H1 (cell line): Measurements from ENCODE around the gene LRRC23. TPM values are rescaled to one million over a fixed set of nuclear protein-coding genes. Genes with fewer than 3 reads are reported as not detected.

ENCODE experiments used
- CTCF ChIA-PET: fragments of 300-600 bp; sonication (Branson Sonifier 250); formaldehyde crosslinking; loops from one replicate; lab custom pipeline; 2021; ENCODE audit not compliant: partially characterized antibody; lab: Charles Lee
- POLR2A ChIA-PET: fragments of 300-600 bp; sonication (Branson Sonifier 250); formaldehyde crosslinking; loops from one replicate; lab custom pipeline; 2021; ENCODE audit warnings: inconsistent platforms; ENCODE audit not compliant: partially characterized antibody; lab: Charles Lee
- DNase-seq, 2 experiments: peaks; one replicate each; pipeline versions ENCODE4 v3.0.0 to v3.0.0-alpha.2; 2010 to 2022; ENCODE audit warnings: low spot score in 2 of 2, low read depth in 1 of 2, mixed read lengths in 1 of 2
- FAIRE-seq: peaks from 2 replicates; lab custom pipeline; 2011; peaks lifted over from hg19 to GRCh38; lab: Jason Lieb, UNC
- H2AFZ ChIP-seq: 2 replicates; pipeline ENCODE4 v1.8.1; 2012; ENCODE audit warnings: low read length, inconsistent platforms
- H2AK5ac ChIP-seq: 2 replicates; pipeline ENCODE4 v1.6.1; 2013; ENCODE audit warnings: low read depth, low read length
- H2BK120ac ChIP-seq: replicated peaks from 2 replicates; pipeline ENCODE3; 2013; ENCODE audit warnings: low read depth, low read length, inconsistent platforms
- H2BK12ac ChIP-seq: 2 replicates; pipeline ENCODE4 v1.6.1; 2013; ENCODE audit warnings: low read depth, low read length
- H2BK15ac ChIP-seq: 2 replicates; pipeline ENCODE4 v1.6.1; 2013; ENCODE audit warnings: low read length
- H2BK20ac ChIP-seq: 2 replicates; pipeline ENCODE4 v1.6.1; 2013; ENCODE audit warnings: low read length
- H2BK5ac ChIP-seq: 2 replicates; pipeline ENCODE4 v1.6.1; 2013; ENCODE audit warnings: low read depth, low read length
- H3K14ac ChIP-seq: 2 replicates; pipeline ENCODE4 v1.6.1; 2013; ENCODE audit warnings: inconsistent platforms; ENCODE audit not compliant: insufficient read length
- H3K18ac ChIP-seq: 2 replicates; pipeline ENCODE4 v1.6.1; 2013; ENCODE audit warnings: low read length; ENCODE audit errors: extremely low read depth
- H3K23ac ChIP-seq: 2 replicates; pipeline ENCODE4 v1.6.1; 2013; ENCODE audit warnings: inconsistent platforms; ENCODE audit not compliant: insufficient read length
- H3K23me2 ChIP-seq: 2 replicates; pipeline ENCODE4 v1.6.1; 2013; ENCODE audit warnings: low read depth, low read length
- H3K27ac ChIP-seq: 2 replicates; pipeline ENCODE4 v1.6.1; 2011; ENCODE audit warnings: low read depth, low read length, inconsistent platforms
- H3K27me3 ChIP-seq, 4 experiments: replicated peaks in 1 of 4; 1 replicate in 1 of 4; 2 replicates in 3 of 4; pipeline versions ENCODE4 v1.6.1 to v1.8.1; 2011 to 2013; ENCODE audit warnings: low read length in 3 of 4, mild to moderate bottlenecking in 3 of 4, inconsistent platforms in 2 of 4, mixed read lengths in 2 of 4, moderate library complexity in 1 of 4; ENCODE audit not compliant: control insufficient read depth in 3 of 4, insufficient read depth in 3 of 4; ENCODE audit errors: extremely low read depth in 1 of 4
- H3K36me3 ChIP-seq, 4 experiments: 2 replicates each; pipeline versions ENCODE4 v1.6.1 to v1.8.1; 2011 to 2013; ENCODE audit warnings: mild to moderate bottlenecking in 4 of 4, low read length in 3 of 4, moderate library complexity in 2 of 4, control low read depth in 1 of 4, inconsistent platforms in 1 of 4; ENCODE audit not compliant: insufficient read depth in 4 of 4, control insufficient read depth in 2 of 4
- H3K4ac ChIP-seq: replicated peaks from 2 replicates; pipeline ENCODE3; 2013; ENCODE audit warnings: low read length, low read depth, mixed read lengths, inconsistent platforms; ENCODE audit not compliant: insufficient read length
- H3K4me1 ChIP-seq, 4 experiments: replicated peaks in 1 of 4; 1 replicate in 1 of 4; 2 replicates in 3 of 4; pipeline versions ENCODE4 v1.6.1 to v1.8.1; 2011 to 2013; ENCODE audit warnings: low read length in 3 of 4, inconsistent platforms in 2 of 4, mixed read lengths in 1 of 4; ENCODE audit not compliant: insufficient read depth in 4 of 4, control insufficient read depth in 3 of 4
- H3K4me2 ChIP-seq, 2 experiments: 2 replicates each; pipeline versions ENCODE4 v1.6.1 to v1.8.1; 2011 to 2013; ENCODE audit warnings: low read depth in 2 of 2, low read length in 2 of 2, control low read depth in 1 of 2, inconsistent platforms in 1 of 2, mild to moderate bottlenecking in 1 of 2; ENCODE audit not compliant: insufficient read depth in 1 of 2
- H3K4me3 ChIP-seq, 4 experiments: fragments of 200-600, 300-600 bp in 1 of 4; sonication (generic), shearing (Covaris generic), sonication (Bioruptor Twin) in 1 of 4; 2 replicates each; pipeline versions ENCODE4 v1.5.1 to v1.8.1; 2011 to 2016; ENCODE audit warnings: low read length in 4 of 4, low read depth in 3 of 4, control low read depth in 2 of 4, inconsistent platforms in 2 of 4, mild to moderate bottlenecking in 2 of 4, mixed read lengths in 1 of 4, moderate library complexity in 1 of 4; ENCODE audit not compliant: insufficient read depth in 2 of 4; ENCODE audit errors: extremely low read depth in 1 of 4
- H3K56ac ChIP-seq: replicated peaks from 2 replicates; pipeline ENCODE3; 2013; ENCODE audit warnings: low read depth, mild to moderate bottlenecking, mixed read lengths, low read length, inconsistent platforms; ENCODE audit not compliant: insufficient read length
- H3K79me1 ChIP-seq: 2 replicates; pipeline ENCODE4 v1.6.1; 2013; ENCODE audit warnings: low read depth, low read length, control low read depth
- H3K79me2 ChIP-seq, 2 experiments: 2 replicates each; pipeline versions ENCODE4 v1.6.1 to v1.8.1; 2012 to 2013; ENCODE audit warnings: low read length in 2 of 2, mild to moderate bottlenecking in 2 of 2, inconsistent platforms in 1 of 2; ENCODE audit not compliant: insufficient read depth in 2 of 2, control insufficient read depth in 1 of 2
- H3K9ac ChIP-seq, 4 experiments: replicated peaks in 1 of 4; 1 replicate in 1 of 4; 2 replicates in 3 of 4; pipeline versions ENCODE4 v1.6.1 to v1.8.1; 2011 to 2013; ENCODE audit warnings: low read depth in 3 of 4, low read length in 3 of 4, control low read depth in 2 of 4, mild to moderate bottlenecking in 2 of 4, moderate library complexity in 2 of 4, inconsistent platforms in 1 of 4; ENCODE audit errors: extremely low read depth in 1 of 4
- H3K9me3 ChIP-seq, 2 experiments: 2 replicates each; pipeline versions ENCODE4 v1.6.1 to v1.8.1; 2012 to 2013; ENCODE audit warnings: mild to moderate bottlenecking in 2 of 2, moderate library complexity in 2 of 2, control low read depth in 1 of 2, inconsistent platforms in 1 of 2, low read depth in 1 of 2, low read length in 1 of 2, mixed read lengths in 1 of 2; ENCODE audit not compliant: insufficient read depth in 2 of 2
- H4K20me1 ChIP-seq, 2 experiments: replicated peaks in 1 of 2; 2 replicates each; pipeline versions ENCODE3 to v1.8.1; 2011 to 2013; ENCODE audit warnings: inconsistent platforms in 2 of 2, low read length in 2 of 2, mild to moderate bottlenecking in 1 of 2; ENCODE audit not compliant: insufficient read depth in 2 of 2, control insufficient read depth in 1 of 2
- H4K5ac ChIP-seq: 2 replicates; pipeline ENCODE4 v1.6.1; 2013; ENCODE audit warnings: low read length, low read depth, mixed read lengths, inconsistent platforms; ENCODE audit not compliant: insufficient read length
- H4K8ac ChIP-seq: 2 replicates; pipeline ENCODE4 v1.8.0; 2013; ENCODE audit warnings: mild to moderate bottlenecking, moderate library complexity, low read length, inconsistent platforms; ENCODE audit not compliant: insufficient read depth; ENCODE audit errors: extremely low read depth
- H4K91ac ChIP-seq: replicated peaks from 2 replicates; pipeline ENCODE3; 2013; ENCODE audit warnings: low read length, mixed read lengths, inconsistent platforms; ENCODE audit not compliant: insufficient read length
- EGR1 ChIP-seq: IDR thresholded peaks from 2 replicates; pipeline ENCODE4 v1.6.1; 2011; ENCODE audit warnings: low read depth, low read length, borderline replicate concordance
- FOSL1 ChIP-seq: IDR thresholded peaks from 2 replicates; pipeline ENCODE4 v1.6.1; 2011; ENCODE audit warnings: mild to moderate bottlenecking, low read depth, low read length, moderate library complexity; ENCODE audit not compliant: insufficient read depth
- HDAC2 ChIP-seq, 2 experiments: fragments of 300-600 bp in 1 of 2; sonication (generic) in 1 of 2; IDR thresholded peaks; 2 replicates each; pipeline ENCODE4 v1.6.1; 2011 to 2012; ENCODE audit warnings: low read depth in 2 of 2, low read length in 2 of 2, mild to moderate bottlenecking in 2 of 2, moderate library complexity in 2 of 2, borderline replicate concordance in 1 of 2, inconsistent platforms in 1 of 2
- JUND ChIP-seq: IDR thresholded peaks from 2 replicates; pipeline ENCODE4 v1.6.1; 2011; ENCODE audit warnings: mild to moderate bottlenecking, improper control_type of control experiment, low read length
- PHF8 ChIP-seq: fragments of 200-600 bp; sonication (generic); conservative IDR thresholded peaks from 2 replicates; pipeline ENCODE4 v1.7.1; 2012; ENCODE audit warnings: low read depth, mild to moderate bottlenecking, inconsistent platforms, low read length, moderate library complexity
- SAP30 ChIP-seq: fragments of 300-600 bp; sonication (generic); IDR thresholded peaks from 2 replicates; pipeline ENCODE4 v1.7.1; 2012; ENCODE audit warnings: low read length, moderate library complexity, mild to moderate bottlenecking, inconsistent platforms; ENCODE audit not compliant: insufficient read depth, insufficient replicate concordance
- SIRT6 ChIP-seq: IDR thresholded peaks from one replicate; pipeline ENCODE4 v1.7.1; 2012; ENCODE audit warnings: low read length, inconsistent platforms
- TEAD4 ChIP-seq: IDR thresholded peaks from 2 replicates; pipeline ENCODE4 v1.6.1; 2012; ENCODE audit warnings: low read depth, low read length, inconsistent platforms, mixed read lengths
- ZNF274 ChIP-seq: IDR thresholded peaks from 2 replicates; pipeline ENCODE4 v1.7.0; 2012; ENCODE audit warnings: low read length, borderline replicate concordance; ENCODE audit errors: extremely low read depth
- WGBS, 2 experiments: shearing (Covaris generic) in 1 of 2; methylation state at CpG; one replicate each; pipeline versions ENCODE4 v1.1.6 to v1.1.7; 2013 to 2015; ENCODE audit warnings: low lambda C conversion rate in 2 of 2, mixed read lengths in 2 of 2, inconsistent platforms in 1 of 2, low coverage in 1 of 2, missing lambda C conversion rate in 1 of 2; ENCODE audit not compliant: insufficient replicate concordance in 2 of 2, insufficient coverage in 1 of 2, insufficient read length in 1 of 2; ENCODE audit errors: extremely low coverage in 1 of 2, missing lambda C conversion rate in 1 of 2; 5-methylcytosine and 5-hydroxymethylcytosine counted together
- polyA plus RNA-seq, 7 experiments: library from polyadenylated mRNA; depleted of rRNA in 3 of 7; stranded (reverse) in 5 of 7; unstranded in 2 of 7; fragments of >200 nt in 5 of 7; fragments of 200-250 nt in 2 of 7; gene quantifications; 1 replicate in 5 of 7; 2 replicates in 1 of 7; 4 replicates in 1 of 7; pipeline versions ENCODE4 v1.2.1 to v1.2.3, GENCODE V29; 2011 to 2013; ENCODE audit warnings: missing spikeins in 2 of 7, mixed read lengths in 2 of 7
- total RNA-seq: library from RNA; stranded (reverse); fragmentation: NEBNext Ultra II Directional; extraction: Animal tissue kit (Norgen Biotek cat#: 25700); gene quantifications from 2 replicates; pipeline ENCODE4 v1.2.1, GENCODE V29; 2021
- TF ChIP-seq, protein P1 (sequence below): IDR thresholded peaks from 2 replicates; pipeline ENCODE4 v1.6.1; 2012; ENCODE audit warnings: inconsistent platforms

LRRC23 gene
- total and polyA plus RNA-seq, 2 of the 8 experiments (the other 6 are each of a cell fraction or from before 2014, with no cell fraction given): 2.5 to 3.6 TPM

DNA sequence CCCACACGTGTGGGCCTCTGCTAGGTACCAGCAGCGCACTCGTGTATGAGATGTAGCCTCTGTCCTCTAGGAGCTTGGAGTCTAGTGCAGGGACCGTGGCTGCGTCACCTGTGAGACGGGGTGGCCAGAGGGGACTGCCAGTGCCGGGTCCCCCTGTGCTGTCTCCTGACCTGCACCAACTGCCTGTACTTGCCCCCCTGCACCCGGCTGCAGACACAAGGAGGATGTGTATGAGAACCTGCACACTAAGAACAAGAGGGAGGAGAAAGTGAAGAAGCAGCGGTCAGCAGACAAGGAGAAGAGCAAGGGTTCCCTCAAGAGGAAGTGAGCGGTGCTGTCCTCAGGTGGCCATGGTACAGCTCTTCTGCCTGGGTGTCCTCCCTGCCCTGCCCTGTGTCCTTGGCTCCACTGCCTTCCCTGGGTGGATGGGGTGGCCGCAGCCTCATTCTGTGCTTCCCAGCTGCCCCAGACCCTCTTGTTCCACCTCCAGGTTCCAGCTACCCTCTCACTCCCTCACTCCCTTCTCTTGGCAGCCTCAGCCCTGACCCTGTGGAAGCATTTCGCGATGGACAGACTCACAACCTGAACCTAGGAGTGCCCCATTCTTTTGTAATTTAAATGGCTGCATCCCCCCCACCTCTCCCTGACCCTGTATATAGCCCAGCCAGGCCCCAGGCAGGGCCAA, 56.1 kb downstream of the LRRC23 start:
- no peak overlapping the region; the same call in 1 of the 2 replicates for H3K27ac ChIP-seq
- TF ChIP-seq PHF8 (no peak), EGR1 (no peak), TEAD4 (no peak), SIRT6 (no peak), SAP30 (no peak), JUND (no peak), HDAC2 (IDR thresholded peaks at IDR 0.05; ENCODE audit: borderline replicate concordance in 1 of 2, low read depth in 2 of 2, low read length in 2 of 2) (no peak), FOSL1 (no peak), ZNF274 (no peak)
- TF ChIP-seq, protein P1, sequence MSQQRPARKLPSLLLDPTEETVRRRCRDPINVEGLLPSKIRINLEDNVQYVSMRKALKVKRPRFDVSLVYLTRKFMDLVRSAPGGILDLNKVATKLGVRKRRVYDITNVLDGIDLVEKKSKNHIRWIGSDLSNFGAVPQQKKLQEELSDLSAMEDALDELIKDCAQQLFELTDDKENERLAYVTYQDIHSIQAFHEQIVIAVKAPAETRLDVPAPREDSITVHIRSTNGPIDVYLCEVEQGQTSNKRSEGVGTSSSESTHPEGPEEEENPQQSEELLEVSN: no peak

More for the DNA sequence above, 56.1 kb downstream of the LRRC23 start:
- H3K79me1 ChIP-seq: no peaks in the 10 kb centered on the region
- peaks cover 0 to 14% of the 10 kb centered on the region in 2 experiments; a peak in 2 of 4 replicates for H3K79me2 ChIP-seq
- H2BK120ac ChIP-seq: no peak overlapping the region
- H2BK5ac ChIP-seq: peak overlapping the region; percentile 85; the same call in 1 of the 2 replicates
- peak overlapping the region; percentile 66 to 93 for H3K4me2 ChIP-seq
- peak overlapping the region; percentile 64; the same call in 1 of the 2 replicates for H4K8ac ChIP-seq
- 82% methylated on average over 13 of the region's 13 CpGs; no CpG with 5 or more reads in 1 of the 2 experiments for WGBS, 2 experiments
- peak overlapping the region; percentile 14 for H3K56ac ChIP-seq
- peaks cover 0 to 10% (median 3%) of the 10 kb centered on the region in 4 experiments; a peak in 3 of 8 replicates for H3K36me3 ChIP-seq
- H3K14ac ChIP-seq: no peak overlapping the region
- H2BK15ac ChIP-seq: 0 out of 2 replicates have a peak overlapping the region, but pooled peaks have one; percentile 14
- POLR2A ChIA-PET: interaction anchor here (0.7 to 44.0 kb wide), 12 partner anchors 8 to 147 kb away, joined by 3 to 1596 read pairs (median 4); partner anchors contain the start of genes ATN1, C12orf57, C1RL and EMG1
- no peaks in the 10 kb centered on the region for H4K20me1 ChIP-seq
- no peak for FAIRE-seq
- H2AFZ ChIP-seq: no peak overlapping the region
- H3K23me2 ChIP-seq: peaks cover 16% of the 10 kb centered on the region; the same call in 1 of the 2 replicates
- H2BK20ac ChIP-seq: no peak overlapping the region; the same call in 1 of the 2 replicates
- DNase-seq: no peak
- peak overlapping the region; percentile 32 for H4K5ac ChIP-seq
- H3K27me3 ChIP-seq: no peaks in the 10 kb centered on the region
- H2AK5ac ChIP-seq: no peak overlapping the region; the same call in 1 of the 2 replicates
- peak overlapping the region; percentile 94; the same call in 1 of the 2 replicates for H2BK12ac ChIP-seq
- no peaks in the 10 kb centered on the region for H3K9me3 ChIP-seq
- CTCF ChIA-PET: interaction anchor here (0.8 to 12.2 kb wide), 21 partner anchors 9 to 185 kb away, joined by 3 to 277 read pairs (median 6); partner anchors contain the start of genes C12orf57, C1S, LPCAT3 and PHB2
- H3K23ac ChIP-seq: no peak overlapping the region
- peak overlapping the region in 1 of 4 experiments; percentile 79; a peak in 2 of 8 replicates for H3K4me3 ChIP-seq
- peak overlapping the region; percentile 64 for H3K4ac ChIP-seq
- H3K4me1 ChIP-seq: peaks cover 12 to 37% (median 30%) of the 10 kb centered on the region in 4 experiments
- peak overlapping the region; percentile 84 for H4K91ac ChIP-seq
- H3K9ac ChIP-seq: 0 out of 7 replicates have a peak overlapping the region, but pooled peaks of 2 of the 4 experiments have one; percentile 14 to 29
- peak overlapping the region; percentile 65 for H3K18ac ChIP-seq
